ENCODE data around the gene TMEM43.

DNA sequence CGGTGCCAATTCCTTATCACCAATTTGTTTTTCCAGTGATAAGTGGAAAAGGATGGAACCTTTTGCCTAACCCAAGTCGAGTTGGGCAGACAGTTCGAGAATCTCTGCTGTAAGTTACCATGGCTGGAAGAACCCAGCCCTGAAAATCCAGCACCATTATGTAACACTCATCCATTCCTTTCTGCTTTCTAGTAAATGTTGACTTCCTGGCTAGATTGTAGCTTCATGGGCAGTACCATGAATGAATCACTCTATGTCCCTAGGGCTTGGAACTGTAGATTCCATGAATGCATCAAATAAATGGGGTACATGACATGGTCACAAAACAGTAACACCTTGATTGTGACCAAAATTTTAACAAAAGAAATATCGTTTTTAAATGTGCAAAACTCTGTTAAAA lies 14.2 kb upstream of the TMEM43 start:
- TF ChIP-seq POLR2A (IDR thresholded peaks at IDR 0.05; ENCODE audit: low read depth, low read length) (no peak), POLR2AphosphoS5 (IDR thresholded peaks at IDR 0.05; ENCODE audit: low read depth, low read length) (no peak), TAF1 (IDR thresholded peaks at IDR 0.05; ENCODE audit: low read depth, low read length) (no peak), POU2F2 (IDR thresholded peaks at IDR 0.05; ENCODE audit: low read depth, low read length) (no peak)
